GM21526 (cell line): Measurements from ENCODE around the gene HEXIM1.

ENCODE experiments used
- ATAC-seq: cut with Tn5 transposase; IDR thresholded peaks from one replicate; pipeline ENCODE4 v1.9.1; 2021; ENCODE audit warnings: moderate library complexity; ENCODE audit not compliant: unreplicated experiment, low FRiP score

The HEXIM1 gene

GRCh38 chr17:45144199-45145034 is 3.9 kb upstream of the HEXIM1 start:
- ATAC-seq = no peak

- no peak for ATAC-seq
These were observed 3.3 kb upstream of the HEXIM1 start for GRCh38 chr17:45145035-45145389.

GRCh38 chr17:45146166-45146565 is 2.1 kb upstream of the HEXIM1 start:
- ATAC-seq = no peak

GRCh38 chr17:45146592-45146889 is 1.7 kb upstream of the HEXIM1 start:
- ATAC-seq = no peak

GRCh38 chr17:45146890-45147580 is 1.2 kb upstream of the HEXIM1 start:
- ATAC-seq = no peak

GRCh38 chr17:45147581-45148182 is 593 bp upstream of the HEXIM1 start:
- ATAC-seq = no peak

GRCh38 chr17:45149037-45149668 is 878 bp downstream of the HEXIM1 start:
- no peak for ATAC-seq

- ATAC-seq = no peak
These were observed 1.7 kb downstream of the HEXIM1 start for GRCh38 chr17:45149669-45150664.

GRCh38 chr17:45150911-45151809 is 2.9 kb downstream of the HEXIM1 start:
- no peak for ATAC-seq

- ATAC-seq = no peak
These were observed 6.8 kb downstream of the HEXIM1 start for GRCh38 chr17:45155029-45155428.

- ATAC-seq = no peak
These were observed 7.2 kb downstream of the HEXIM1 start for GRCh38 chr17:45155483-45155882.

- no peak for ATAC-seq
These were observed 8.0 kb downstream of the HEXIM1 start for GRCh38 chr17:45156242-45156641.

GRCh38 chr17:45160447-45161287 is 12.4 kb downstream of the HEXIM1 start:
- peak; percentile 17 for ATAC-seq

GRCh38 chr17:45161288-45162024 is 13.2 kb downstream of the HEXIM1 start, which contains the start of gene HEXIM2:
TSS of gene HEXIM2 (plus strand) at chr17:45161875. CDS start at chr17:45162794, 919 bp downstream.
- peak; percentile 82 for ATAC-seq

- no peak for ATAC-seq
These were observed 13.9 kb downstream of the HEXIM1 start for GRCh38 chr17:45162025-45162687.

- no peak for ATAC-seq
These were observed 16.5 kb downstream of the HEXIM1 start for GRCh38 chr17:45164734-45165269.
